Ureter (tissue), 1 donor: ENCODE results near the gene DYRK1A. TPM values are rescaled to one million over a fixed set of nuclear protein-coding genes. Genes with fewer than 3 reads are reported as not detected.
A peak's percentile ranks its signal among the peaks of the same experiment; 100 is the strongest.

Source experiments
- DNase-seq: peaks from one replicate; pipeline ENCODE4 v3.0.0-alpha.2; 2020; ENCODE audit warnings: low spot score
- total RNA-seq: library from RNA; stranded (reverse); gene quantifications from one replicate; pipeline ENCODE4 v1.2.4, GENCODE V29; 2023
- donor health status: DM: yes; HTN: yes; CAD: no.

DYRK1A gene
- total RNA-seq, 1 donor from 2014 or later = 97.0 TPM

DNA sequence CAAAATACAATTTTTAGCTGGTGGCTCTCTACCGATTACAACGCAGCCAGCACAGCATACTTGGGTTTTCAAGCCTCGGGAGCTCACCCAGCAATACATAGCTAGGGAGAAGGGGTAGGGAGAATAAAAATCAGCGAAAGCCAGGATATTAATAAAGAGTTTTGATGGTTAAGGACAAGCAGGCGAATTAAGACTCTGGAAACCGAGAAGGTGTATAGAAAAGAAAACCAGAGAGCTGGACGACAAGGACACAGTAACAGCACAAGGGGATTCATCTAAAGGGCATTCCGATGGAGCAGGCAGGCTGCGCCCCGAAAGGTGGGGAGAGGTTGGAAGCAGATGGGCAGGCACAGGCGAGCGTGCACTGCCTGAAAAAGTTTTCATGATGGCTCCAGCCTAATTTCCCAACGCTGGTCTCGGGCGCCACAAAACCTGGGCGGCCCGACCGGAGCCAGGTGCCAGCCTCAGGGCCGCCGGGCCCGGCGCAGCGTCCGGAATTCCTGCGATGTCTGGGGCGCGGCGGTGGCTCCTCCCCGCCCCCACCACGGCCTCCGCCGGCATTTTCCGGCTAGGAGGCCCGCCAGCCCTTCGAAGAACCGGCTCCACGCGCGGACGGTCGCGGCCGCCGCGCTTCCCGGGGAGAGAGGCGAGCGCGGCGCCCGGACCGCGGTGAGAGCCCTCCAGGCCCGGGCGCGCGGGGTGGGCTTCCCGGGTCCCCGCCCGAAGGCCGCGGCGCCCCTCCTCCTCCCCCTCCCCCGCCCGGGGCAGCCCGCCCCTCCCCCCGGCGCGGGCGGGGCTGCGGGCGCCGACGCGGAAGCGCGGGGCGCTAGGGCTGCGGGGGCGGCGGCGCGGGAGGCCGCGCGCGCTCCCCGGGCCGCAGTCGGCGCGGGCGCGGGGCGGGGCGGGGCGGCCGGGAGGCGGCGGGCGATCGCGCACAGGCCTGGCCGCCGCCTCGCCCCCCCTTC lies 774 bp upstream of the DYRK1A start:
- DNase-seq = peak; percentile 66

GRCh38 chr21:37367336-37367702 lies 746 bp downstream of the DYRK1A start:
- DNase-seq = no peak

DNA sequence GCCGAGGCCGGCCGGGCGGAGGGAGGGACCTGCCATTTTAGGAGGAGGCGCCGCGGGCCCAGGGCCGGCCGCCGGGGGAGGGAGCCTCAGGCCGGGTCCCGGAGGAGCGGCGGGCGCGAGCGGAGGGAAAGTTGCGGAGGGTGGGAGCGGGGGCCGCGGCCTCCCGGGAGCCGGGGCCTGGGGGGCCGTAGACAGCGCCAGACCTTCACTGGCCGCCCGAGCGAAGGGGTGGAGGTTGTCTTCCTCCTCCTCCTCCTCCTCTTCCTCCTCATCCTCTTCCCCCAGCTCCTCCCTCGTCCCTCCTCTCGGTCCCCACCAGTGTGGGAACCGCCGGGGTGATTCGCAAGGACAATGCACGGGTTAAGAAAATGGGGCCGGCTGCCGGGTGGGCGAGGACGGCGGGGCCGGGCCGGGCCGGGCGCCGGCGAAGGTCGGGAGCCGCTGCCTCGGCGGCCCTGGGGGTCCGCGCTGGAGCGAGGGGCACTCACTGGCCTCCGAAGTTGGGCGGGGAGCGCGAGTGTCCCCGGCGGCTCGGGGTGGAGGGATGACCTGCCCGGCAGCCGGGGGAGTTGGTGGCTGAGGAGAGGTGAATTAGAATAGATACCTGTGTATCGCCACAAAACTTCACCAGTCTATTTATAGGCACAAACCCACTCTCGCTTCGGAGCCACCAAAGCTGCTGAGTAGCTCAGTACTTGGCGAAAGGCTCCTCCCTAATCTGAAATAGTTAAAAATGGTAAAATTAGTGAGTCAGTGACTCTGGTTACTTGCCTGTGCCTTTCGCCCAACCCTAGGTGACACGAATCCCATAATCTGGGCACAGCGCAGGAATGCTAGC lies 1.3 kb downstream of the DYRK1A start:
- peak; percentile 55 for DNase-seq

DNA sequence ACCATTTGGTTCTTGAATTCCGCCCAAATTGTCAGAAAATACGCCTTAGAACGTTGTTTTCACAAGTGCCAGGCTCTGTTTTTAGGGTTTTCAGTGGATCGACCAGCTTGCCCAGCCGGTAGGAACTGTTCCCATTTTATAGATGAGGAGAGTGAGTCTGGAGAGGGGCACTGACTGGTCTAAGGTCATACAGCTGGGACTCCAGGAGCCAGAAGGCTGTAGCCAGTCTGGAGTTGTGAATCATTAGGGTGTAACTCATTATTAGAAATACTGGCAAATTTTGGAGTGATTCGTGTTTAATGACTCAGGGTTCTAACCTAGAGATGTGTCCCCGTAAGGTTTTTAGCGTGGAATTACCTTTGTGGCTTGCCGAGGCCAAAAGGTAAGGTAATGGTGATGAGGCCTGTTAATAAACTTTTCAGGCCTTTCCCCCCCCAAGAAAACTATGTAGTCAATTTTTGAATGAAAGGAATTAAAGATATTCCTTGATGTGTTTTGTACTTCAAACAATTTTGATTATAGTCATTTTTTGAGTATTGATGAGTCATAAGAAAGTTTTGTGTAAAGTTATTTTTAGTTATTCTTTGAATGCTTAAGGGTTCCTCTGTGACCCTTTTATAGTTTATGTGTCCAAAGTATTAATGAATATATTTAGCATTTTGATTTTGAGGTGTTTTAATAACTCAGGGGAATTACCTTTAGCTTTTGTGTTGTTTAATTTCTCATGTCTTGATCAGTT lies 2.1 kb downstream of the DYRK1A start:
- DNase-seq = no peak

- DNase-seq = no peak
Observed at GRCh38 chr21:37369307-37369854, 2.8 kb downstream of the DYRK1A start.

GRCh38 chr21:37370152-37371040 lies 3.8 kb downstream of the DYRK1A start:
- no peak for DNase-seq

DNA sequence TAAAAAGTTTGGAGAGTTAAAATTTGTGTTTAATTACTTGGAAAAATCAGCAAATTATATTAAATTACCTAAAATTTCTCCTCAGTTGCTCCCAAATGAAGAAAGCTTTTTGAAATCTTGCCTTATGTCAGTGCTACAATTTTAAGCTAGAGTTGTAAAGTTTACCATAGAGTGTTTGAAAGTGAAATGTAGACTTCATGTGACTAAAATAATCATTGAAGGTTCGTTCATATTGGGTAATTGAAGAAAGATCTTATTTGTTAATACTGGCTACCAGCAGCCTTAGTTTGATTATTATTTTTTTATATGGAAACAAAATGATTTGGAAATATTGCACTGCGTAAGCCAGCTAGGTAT lies 4.4 kb downstream of the DYRK1A start:
- no peak for DNase-seq

GRCh38 chr21:37372127-37372731 lies 5.7 kb downstream of the DYRK1A start:
- no peak for DNase-seq

DNA sequence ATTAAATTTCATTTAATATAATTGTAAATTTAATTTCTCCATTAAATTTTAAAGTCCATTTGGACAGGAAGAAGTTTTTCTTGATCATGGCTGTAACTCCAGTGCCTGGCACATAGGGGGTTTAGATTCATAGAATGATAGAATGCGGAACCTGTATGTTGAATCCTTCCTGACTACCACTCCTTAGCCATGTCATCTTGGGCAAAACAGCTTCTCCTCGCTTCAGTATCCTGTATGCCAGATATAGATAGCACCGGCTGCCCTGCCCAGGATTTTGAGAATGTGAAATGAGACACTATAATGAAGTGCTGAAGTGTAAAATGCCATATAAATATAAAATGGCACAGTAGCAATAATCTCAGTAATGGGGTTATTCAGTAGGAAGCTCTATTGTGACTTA lies 6.4 kb downstream of the DYRK1A start:
- no peak for DNase-seq

DNA sequence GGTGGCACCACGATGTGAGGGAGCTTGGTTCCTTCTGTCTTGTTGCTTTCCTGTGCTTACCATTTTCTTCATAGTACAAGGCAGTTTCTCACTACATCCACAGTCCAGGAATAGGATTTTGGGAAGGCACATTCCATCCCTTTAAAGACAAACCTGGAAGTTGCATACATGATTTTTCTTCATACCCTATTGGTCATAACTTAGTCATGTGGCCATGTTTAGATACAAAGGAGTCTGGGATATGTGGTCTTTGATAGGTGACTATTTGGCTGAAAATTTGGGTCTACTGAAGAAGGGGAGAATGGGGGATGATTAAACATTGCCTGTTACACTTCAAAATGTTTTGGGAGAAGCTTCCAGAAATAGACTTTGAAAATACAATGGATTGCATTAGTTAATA lies 7.0 kb downstream of the DYRK1A start:
- no peak for DNase-seq

GRCh38 chr21:37374027-37374426 lies 7.5 kb downstream of the DYRK1A start:
- no peak for DNase-seq

- no peak for DNase-seq
Observed at GRCh38 chr21:37375866-37376574, 9.4 kb downstream of the DYRK1A start.

- no peak for DNase-seq
Observed at GRCh38 chr21:37378700-37379139, 12.1 kb downstream of the DYRK1A start.

DNA sequence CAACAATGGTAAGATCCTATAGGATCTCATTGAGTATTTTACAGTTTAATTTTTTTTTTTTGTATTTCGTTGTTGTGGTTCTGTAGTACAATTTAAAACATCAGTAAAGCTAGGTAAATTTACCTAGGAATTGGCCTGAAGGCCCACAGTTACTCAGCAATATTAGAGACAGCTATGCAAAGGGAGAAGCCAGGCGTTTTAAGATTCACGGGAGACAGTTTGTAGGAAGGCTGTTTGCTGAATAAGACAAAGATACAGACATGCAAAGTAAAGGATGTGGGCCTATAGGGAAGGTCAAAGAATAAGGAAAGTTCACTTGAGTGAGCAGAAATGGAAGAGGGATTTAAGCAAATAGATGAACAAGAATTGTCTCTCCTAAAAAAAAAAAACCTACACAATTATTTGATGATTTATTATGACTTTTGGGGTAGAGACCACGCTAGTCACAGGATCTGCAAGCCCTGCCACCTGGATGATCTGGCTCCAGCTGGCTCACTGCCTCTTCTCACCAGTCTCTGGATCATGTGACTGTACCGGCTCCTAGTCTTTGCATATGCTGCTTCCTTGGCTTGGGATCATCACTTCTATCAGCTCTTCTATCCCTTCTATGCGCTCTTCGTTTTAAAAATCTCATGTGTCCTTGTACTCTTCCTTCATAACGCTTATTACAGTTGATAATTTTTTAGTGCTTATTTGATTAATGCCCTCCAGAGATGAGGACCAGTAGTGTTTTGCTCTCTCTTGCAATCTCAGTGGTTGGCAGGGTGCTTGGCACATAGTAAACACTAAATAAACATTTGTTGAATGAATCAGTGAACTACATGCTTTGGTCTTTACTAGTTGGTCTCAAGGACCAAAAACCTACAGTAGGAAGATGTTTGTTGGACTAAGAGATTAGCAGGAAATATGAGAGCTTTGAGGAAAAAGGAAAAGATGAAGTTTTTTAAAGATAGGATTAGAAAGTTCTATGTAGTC lies 14.1 kb downstream of the DYRK1A start:
- no peak for DNase-seq

GRCh38 chr21:37381883-37382585 lies 15.5 kb downstream of the DYRK1A start:
- no peak for DNase-seq

DNA sequence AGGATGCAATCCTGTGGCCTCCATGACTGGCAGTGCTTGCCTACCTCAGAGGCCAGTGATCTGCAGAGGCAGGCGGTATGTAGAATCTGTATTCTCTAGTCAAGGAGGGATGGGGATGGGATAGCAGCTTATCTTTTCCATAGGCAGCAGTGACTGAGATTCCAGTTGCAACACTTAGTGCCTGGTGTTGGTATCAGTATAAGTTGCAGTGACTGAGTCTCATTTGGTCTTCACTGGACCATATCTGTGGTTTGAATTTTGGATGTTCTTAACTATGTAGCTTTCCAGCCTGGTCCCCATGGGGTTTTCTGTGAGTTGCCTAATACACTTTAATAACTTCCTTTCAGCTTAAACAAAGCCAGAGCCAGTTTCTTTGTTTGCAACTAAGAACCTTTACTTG lies 16.5 kb downstream of the DYRK1A start:
- no peak for DNase-seq

DNA sequence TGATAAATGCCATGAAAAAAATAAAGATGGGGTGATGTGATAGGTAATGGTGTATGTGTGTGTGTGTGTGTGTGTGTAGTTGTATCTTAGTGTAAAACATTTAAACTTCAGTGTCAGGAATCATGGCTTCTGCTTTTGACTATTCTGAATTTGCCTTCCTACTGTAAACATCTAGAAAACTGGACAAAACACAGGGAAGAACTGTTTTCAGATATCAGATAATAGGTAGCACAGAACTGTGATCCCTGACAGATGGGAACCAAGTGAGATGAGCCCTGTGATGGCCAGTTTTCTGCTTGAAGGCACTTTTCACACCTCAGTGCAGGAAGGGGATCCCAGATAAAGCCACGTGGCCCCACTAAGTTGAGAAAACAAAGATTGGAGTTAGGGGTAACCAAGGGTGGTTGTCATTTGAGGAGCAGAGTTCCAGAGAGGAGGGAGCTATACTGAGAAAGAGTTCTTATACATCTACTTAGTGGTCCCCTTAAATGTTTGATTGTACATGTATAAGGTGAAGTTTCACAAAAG lies 17.3 kb downstream of the DYRK1A start:
- DNase-seq = no peak

DNA sequence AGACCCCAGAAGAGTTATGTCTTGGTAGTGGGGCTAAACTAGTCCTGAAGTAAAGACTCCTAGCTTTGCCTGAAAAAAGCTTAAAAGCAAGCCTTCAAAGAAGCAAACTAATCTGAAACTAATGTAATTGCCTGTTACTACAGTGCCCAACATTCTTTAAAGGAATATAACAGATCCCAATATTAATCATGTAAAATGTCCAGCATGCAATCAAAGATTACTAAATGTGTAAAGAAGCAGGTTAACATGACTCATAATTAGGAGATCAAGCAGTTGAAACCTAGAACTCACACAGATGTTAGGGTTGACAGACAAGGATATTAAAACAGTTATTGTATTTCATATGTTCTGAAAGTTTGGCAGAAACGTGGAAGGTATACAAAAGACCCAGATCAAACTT lies 17.8 kb downstream of the DYRK1A start:
- DNase-seq = no peak
